GM21723 (cell line): ENCODE results near the gene ARID3A.

Experiments
- ATAC-seq: cut with Tn5 transposase; IDR thresholded peaks from one replicate; pipeline ENCODE4 v1.9.1; 2021; ENCODE audit warnings: mild to moderate bottlenecking, moderate library complexity; ENCODE audit not compliant: unreplicated experiment

Gene ARID3A

GRCh38 chr19:929203-929890, 3.5 kb downstream of the ARID3A start:
- no peak for ATAC-seq

- ATAC-seq, result no peak
These were observed 4.0 kb downstream of the ARID3A start for GRCh38 chr19:929891-930258.

GRCh38 chr19:931860-932647, 6.2 kb downstream of the ARID3A start:
- no peak for ATAC-seq

DNA sequence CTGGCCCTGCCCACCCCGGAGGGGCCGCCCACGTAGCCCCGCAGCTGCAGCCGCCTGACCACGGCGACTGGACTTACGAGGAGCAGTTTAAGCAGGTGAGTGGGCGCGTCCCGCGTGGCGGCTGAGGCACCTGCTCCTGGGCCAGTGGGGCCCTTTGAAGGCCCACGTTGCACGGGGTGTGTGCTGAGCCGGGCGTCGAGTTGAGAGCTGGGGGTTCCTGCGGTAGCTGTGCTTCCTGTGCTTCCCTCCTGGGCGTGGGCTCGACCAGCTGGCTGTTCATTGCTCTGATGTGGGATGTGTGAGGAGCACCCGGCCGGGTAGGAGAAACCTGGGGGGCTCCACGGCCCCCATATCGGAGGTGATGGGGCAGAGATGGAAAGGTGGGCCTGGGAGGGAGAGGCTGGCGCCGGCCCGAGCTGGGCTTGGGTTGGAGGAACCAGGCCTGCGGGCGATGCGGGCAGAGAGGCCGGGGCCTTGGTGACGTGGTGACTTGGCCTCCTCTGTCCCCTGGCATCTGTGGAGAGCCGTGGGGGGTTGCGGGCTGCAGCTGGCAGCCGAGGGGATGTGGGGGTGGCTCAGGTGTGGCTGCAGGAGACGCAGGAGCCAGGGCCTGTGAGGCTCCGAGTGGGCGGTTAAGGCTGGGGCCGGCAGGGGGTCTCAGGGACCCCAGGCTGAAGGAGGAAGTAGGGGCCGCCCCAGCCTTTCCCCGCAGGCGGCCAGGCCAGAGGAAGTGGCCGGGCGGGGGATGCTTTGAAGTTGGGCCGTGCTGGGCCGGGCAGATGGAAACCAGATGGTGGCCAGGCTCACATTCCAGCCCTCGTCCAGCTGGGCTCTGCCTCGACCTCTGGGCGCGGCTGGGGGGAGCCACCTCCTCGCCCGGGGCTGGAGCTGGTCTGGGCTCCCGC, 7.1 kb downstream of the ARID3A start:
- no peak for ATAC-seq

DNA sequence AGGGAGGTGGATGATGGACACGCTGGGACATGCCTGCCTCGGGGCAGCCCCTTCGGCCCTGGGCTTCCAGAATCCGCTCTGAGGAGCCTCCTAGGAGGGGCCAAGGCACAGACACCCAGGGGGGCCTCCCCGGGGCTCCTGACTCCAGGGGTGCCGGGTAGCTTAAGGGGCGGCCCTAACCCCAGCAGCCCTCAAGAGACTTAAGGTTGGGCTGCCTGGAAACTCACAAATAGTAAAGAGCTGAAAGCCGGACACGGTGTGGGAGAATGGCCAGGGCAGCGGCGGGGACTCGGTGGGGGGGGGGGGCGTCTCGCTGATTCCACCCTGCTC, 7.7 kb downstream of the ARID3A start:
- ATAC-seq, result no peak

- no peak for ATAC-seq
These were observed 8.5 kb downstream of the ARID3A start for GRCh38 chr19:934197-934840.

DNA sequence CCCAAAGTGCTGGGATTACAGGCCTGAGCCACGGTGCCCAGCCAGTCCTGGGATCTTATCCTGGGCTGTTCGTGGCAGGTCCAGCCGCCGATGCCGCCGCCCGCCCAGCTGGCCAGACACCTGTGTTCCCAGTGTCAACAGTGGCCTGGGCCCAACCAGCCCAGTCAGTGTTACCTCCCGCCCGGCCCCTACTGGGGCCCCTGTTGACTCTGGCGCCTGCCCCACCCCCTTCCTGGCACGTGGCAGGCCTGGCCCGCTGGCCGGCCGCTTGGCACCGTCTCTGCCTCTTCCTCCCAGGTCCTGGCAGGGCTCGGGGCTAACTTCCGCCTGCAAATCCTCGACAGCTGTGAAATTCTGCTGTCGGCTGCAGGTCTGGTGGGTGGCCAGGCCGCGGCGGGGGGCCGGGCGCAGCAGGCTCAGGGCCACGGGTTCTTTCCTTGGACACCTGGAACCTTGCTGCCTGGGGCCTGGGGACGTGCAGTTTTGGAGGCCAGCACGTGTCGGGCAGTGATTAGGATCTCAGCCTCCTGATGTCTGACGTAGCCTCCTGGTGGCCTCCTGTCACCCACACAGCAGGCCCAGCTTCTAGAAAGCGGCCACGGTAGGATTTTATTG, 9.1 kb downstream of the ARID3A start:
- ATAC-seq, result no peak

- ATAC-seq, result no peak
These were observed 10.3 kb downstream of the ARID3A start for GRCh38 chr19:936175-936546.

GRCh38 chr19:937259-937694, 11.4 kb downstream of the ARID3A start:
- no peak for ATAC-seq

DNA sequence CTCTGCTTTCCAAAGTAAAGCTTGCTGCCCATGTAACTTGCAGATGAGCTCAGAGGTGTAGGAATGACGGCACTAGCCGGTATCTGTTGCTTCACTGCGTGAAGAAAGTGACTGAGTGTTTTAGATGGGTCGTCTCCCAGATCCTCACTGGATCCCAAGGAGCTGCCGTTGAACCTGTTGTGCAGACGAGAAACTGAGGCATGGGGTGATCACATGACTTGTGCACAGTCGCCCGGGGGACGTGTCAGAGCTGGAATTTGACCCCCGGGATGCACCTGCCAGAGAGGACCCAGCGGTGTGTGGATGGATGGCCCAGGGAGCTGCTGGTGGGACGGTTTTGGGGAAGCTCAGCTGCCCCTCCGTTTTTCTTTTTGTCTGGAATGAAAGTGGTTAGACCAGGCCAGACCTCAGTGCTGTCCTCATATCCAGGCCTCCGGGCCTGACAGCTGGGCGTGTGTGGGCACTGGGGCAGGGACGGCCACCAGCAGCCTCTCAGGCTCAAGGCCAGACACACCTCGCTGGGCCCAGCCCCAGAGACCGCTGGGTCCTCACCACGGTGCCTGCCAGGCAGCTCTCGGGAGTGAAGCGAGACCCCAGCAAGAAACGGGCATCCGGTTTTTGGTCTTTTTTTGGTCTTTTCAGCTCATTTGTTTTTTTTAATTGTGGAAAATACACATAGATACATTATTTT, 12.5 kb downstream of the ARID3A start:
- ATAC-seq, result no peak

DNA sequence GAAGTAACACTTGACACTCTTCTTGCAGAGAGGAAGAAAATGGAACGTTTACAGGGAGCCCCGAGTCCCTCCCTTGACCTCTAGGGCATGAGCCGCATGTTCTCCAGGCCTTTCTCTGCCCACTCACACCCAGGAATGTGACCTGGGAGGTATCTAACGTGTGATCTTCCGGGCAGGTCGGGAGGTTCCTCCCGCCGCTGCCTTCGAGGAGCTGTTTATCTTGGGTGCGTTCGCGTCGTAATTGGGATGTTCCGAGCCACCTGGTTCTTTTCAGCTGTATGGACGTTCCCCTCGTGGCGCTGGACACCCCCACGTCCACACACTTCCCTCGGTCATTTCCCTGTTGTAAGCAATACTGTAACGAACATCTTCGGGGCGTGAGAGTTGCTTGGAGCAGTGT, 13.6 kb downstream of the ARID3A start:
- ATAC-seq, result no peak

- no peak for ATAC-seq
These were observed 14.1 kb downstream of the ARID3A start for GRCh38 chr19:939922-940321.

DNA sequence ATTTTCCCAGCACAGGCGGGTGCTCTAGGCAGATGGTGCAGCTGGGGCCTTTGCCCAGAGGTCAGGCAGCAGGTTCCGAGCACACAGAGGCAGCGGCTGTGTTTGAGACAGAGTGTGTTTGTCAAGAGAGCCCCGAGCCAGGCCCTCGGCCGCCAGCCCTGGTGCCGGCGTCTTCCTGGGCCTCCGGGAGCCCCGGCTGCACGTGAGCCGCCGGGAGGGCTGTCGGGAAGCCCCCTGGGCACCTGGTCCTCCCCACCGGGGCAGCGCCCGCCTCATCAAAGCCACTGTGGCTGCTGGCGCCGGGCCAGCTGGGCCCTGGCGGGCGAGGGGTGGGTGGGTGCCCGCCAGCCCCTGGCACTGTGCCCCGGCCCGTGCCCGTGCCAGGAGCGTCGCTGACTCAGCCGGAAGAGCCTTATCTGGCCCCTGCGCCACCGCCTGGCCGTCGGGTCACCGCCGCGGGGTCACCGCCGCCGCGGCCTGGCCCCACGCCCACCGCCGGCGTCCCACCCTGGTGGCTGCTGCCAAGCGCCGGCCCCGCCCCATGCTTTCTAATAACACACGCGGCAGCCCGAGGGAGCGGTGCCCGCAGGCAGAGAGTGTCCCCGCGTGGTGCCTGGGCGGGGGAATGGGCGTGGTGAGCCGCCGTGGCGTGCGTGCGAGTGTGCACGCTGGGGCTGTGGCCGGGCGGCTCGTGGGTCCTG, 14.9 kb downstream of the ARID3A start:
- no peak for ATAC-seq

GRCh38 chr19:941292-942132, 15.7 kb downstream of the ARID3A start:
- ATAC-seq, result no peak

DNA sequence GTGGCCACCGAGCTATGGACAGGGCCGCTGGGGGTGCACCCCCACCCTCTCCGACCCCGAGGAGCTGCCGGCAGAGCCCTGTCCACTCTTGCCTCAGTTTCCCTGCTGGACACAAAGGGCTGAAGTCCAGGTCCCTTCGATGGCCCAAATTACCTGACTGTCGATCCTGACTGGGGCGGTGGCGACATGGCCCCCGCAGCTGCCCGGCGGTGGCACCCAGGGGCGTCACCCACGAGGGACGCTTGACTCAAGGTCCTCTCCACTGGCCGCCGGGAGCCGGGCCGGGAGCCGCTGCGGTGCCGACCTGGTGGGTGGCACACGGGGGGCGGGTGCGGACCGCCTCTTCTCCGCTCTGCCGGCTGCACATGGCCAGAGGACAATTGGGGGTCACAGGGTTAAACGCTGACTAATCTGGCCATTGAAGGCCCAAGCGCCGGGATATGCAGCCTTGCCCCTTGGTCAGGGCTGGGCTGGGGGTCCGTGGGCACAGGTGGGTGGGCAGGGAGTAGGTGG, 16.4 kb downstream of the ARID3A start:
- no peak for ATAC-seq

DNA sequence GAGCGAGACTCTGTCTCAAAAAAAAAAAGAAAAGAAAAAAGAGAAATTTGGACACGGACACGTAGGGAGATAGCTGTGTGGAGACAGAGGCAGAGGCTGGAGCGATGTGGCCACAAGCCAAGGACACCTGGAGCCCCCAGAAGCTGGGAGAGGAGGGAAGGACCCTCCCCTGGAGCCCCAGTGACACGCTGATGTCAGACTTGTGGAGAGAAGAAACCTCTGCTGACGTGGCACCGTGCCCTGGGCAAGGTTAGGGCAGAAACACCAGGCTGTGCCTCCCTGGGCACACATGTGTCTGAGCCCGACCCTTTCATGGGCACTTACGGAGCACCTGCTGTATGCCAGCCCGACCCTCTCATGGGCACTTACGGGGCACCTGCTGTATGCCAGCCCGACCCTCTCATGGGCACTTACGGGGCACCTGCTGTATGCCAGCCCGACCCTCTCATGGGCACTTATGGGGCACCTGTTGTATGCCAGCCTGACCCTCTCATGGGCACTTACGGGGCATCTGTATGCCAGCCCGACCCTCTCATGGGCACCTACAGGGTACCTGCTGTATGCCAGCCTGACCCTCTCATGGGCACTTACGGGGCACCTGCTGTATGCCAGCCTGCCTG, 17.8 kb downstream of the ARID3A start:
- no peak for ATAC-seq

DNA sequence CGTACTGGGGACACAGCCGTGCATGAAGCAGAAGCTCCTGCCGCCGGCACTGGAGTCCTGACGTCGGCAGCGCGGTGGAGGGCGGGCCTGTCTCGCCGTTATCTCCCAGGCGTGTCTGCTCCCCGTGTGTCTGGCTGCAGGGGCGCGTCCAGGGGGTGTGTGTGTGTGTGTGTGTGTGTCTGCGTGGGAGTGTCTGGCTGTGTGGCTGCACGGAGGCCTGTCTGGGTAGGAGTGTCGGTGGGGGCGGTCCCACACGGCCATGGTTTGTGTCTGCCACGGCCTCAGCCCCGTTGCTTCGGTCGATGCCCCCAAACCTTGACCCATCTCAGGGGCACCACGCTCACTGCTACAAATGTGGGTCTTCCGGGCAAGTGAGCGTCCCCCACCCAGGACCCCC, 18.3 kb downstream of the ARID3A start:
- ATAC-seq, result no peak

- no peak for ATAC-seq
These were observed 18.9 kb downstream of the ARID3A start for GRCh38 chr19:944663-945241.
